AG04449 (cell line): Measurements from ENCODE around the gene SAMSN1.

Source experiments
- CTCF ChIA-PET: fragments of 350-600 bp; formaldehyde crosslinking; extraction: SDS; loops from one replicate; lab custom pipeline; 2021; ENCODE audit warnings: antibody characterized with exemption; lab: Yijun Ruan, JAX
- POLR2A ChIA-PET: fragments of 400-600, 350-600 bp; formaldehyde crosslinking; extraction: SDS; loops from one replicate; lab custom pipeline; 2020; ENCODE audit warnings: antibody characterized with exemption, inconsistent platforms; lab: Yijun Ruan, JAX
- DNase-seq: peaks from one replicate; pipeline ENCODE4 v3.0.0-alpha.2; 2010; ENCODE audit warnings: low read depth, low spot score
- H3K4me3 ChIP-seq: 2 replicates; pipeline ENCODE4 v1.5.1; 2011; ENCODE audit warnings: low read depth, mild to moderate bottlenecking, control low read depth, low read length
- CTCF ChIP-seq: IDR thresholded peaks from one replicate; pipeline ENCODE4 v1.5.1; 2011; ENCODE audit warnings: mild to moderate bottlenecking, moderate library complexity, low read length, control low read depth, inconsistent platforms; ENCODE audit not compliant: insufficient read depth; ENCODE audit errors: missing control alignments

SAMSN1 gene

GRCh38 chr21:14591377-14591776 lies 45.3 kb upstream of the SAMSN1 start:
- CTCF ChIA-PET: no interaction called here
- no peak overlapping the region for H3K4me3 ChIP-seq
- POLR2A ChIA-PET: no interaction called here
- DNase-seq: no peak
- no peak for TF ChIP-seq CTCF

GRCh38 chr21:14589855-14590563 lies 43.9 kb upstream of the SAMSN1 start:
- H3K4me3 ChIP-seq: no peak overlapping the region
- ChIA-PET POLR2A (no interaction called here), CTCF (no interaction called here)
- no peak for DNase-seq
- TF ChIP-seq CTCF: no peak

GRCh38 chr21:14587266-14587665 lies 41.2 kb upstream of the SAMSN1 start:
- ChIA-PET POLR2A (no interaction called here), CTCF (no interaction called here)
- TF ChIP-seq CTCF: no peak
- H3K4me3 ChIP-seq: no peak overlapping the region
- DNase-seq: no peak

GRCh38 chr21:14585122-14585521 lies 39.0 kb upstream of the SAMSN1 start:
- CTCF ChIA-PET: no interaction called here
- TF ChIP-seq CTCF: no peak
- H3K4me3 ChIP-seq: no peak overlapping the region
- no peak for DNase-seq
- POLR2A ChIA-PET: no interaction called here

GRCh38 chr21:14584357-14585095 lies 38.4 kb upstream of the SAMSN1 start:
- ChIA-PET POLR2A (no interaction called here), CTCF (no interaction called here)
- H3K4me3 ChIP-seq: no peak overlapping the region
- TF ChIP-seq CTCF: no peak
- no peak for DNase-seq

GRCh38 chr21:14583629-14584255 lies 37.6 kb upstream of the SAMSN1 start:
- CTCF ChIA-PET: no interaction called here
- no peak for TF ChIP-seq CTCF
- DNase-seq: no peak
- no peak overlapping the region for H3K4me3 ChIP-seq
- POLR2A ChIA-PET: no interaction called here
